ENCODE results near the gene DGKH. TPM values are rescaled to one million over a fixed set of nuclear protein-coding genes. Genes with fewer than 3 reads are reported as not detected.
A peak's percentile ranks its signal among the peaks of the same experiment; 100 is the strongest.
"Not testable (repeated sequence)": the region's sequence is repeated elsewhere in the genome, so short reads cannot be mapped to it uniquely, and the experiment has no call there.

The DGKH gene
- total and polyA plus RNA-seq, 3 experiments from 2014 or later = 2.5 to 10.9 (median 10.2) TPM

- no peaks in the 10 kb centered on the region for H3K27me3 ChIP-seq (ENCODE audit: insufficient read depth, low read length, poor library complexity, severe bottlenecking)
- Mint-ChIP-seq H3K36me3 (peaks cover 3 to 11% (median 10%) of the 10 kb centered on the region in 3 donors), H3K4me1 (peaks cover 8 to 22% (median 16%) of the 10 kb centered on the region in 3 donors), H3K27me3 (no peaks in the 10 kb centered on the region), H3K27ac (no peak overlapping the region), H3K9me3 (no peaks in the 10 kb centered on the region), H3K4me3 (no peak overlapping the region)
- POLR2A ChIA-PET = no interaction called here
- H3K9me3 ChIP-seq (ENCODE audit: low read length) = no peaks in the 10 kb centered on the region
- H3K36me3 ChIP-seq (ENCODE audit: insufficient read depth, low read length) = no peaks in the 10 kb centered on the region
- H3K27ac ChIP-seq (ENCODE audit: low read depth, low read length) = no peak overlapping the region
- H3K4me3 ChIP-seq (ENCODE audit: low read length) = no peak overlapping the region
- CTCF ChIA-PET = no interaction called here
- peaks cover under 1% of the 10 kb centered on the region for H3K4me1 ChIP-seq (ENCODE audit: insufficient read depth, low read length)
- no peak for DNase-seq
These were observed 18.1 kb downstream of the DGKH start for GRCh38 chr13:42066542-42066941.

- ChIA-PET CTCF (no interaction called here), POLR2A (no interaction called here)
- Mint-ChIP-seq H3K36me3 (peaks cover 3 to 11% (median 8%) of the 10 kb centered on the region in 3 donors), H3K4me1 (peaks cover 14 to 38% (median 21%) of the 10 kb centered on the region in 3 donors), H3K27me3 (no peaks in the 10 kb centered on the region), H3K4me3 (no peak overlapping the region), H3K27ac (peak overlapping the region in 1 of 8 donors; percentile 36), H3K9me3 (no peaks in the 10 kb centered on the region)
- no peak for DNase-seq
- Histone ChIP-seq H3K4me3 (ENCODE audit: low read length) (no peak overlapping the region), H3K27ac (ENCODE audit: low read depth, low read length) (no peak overlapping the region), H3K36me3 (ENCODE audit: insufficient read depth, low read length) (no peaks in the 10 kb centered on the region), H3K4me1 (ENCODE audit: insufficient read depth, low read length) (peaks cover 11% of the 10 kb centered on the region), H3K27me3 (ENCODE audit: insufficient read depth, low read length, poor library complexity, severe bottlenecking) (no peaks in the 10 kb centered on the region), H3K9me3 (ENCODE audit: low read length) (no peaks in the 10 kb centered on the region)
These were observed 20.4 kb downstream of the DGKH start for GRCh38 chr13:42068886-42069285.

- H3K9me3 ChIP-seq (ENCODE audit: low read length); H3K27me3 Mint-ChIP-seq; CTCF ChIA-PET; H3K9me3 Mint-ChIP-seq; H3K36me3 ChIP-seq (ENCODE audit: insufficient read depth, low read length); H3K27ac ChIP-seq (ENCODE audit: low read depth, low read length); H3K4me3 ChIP-seq (ENCODE audit: low read length); DNase-seq; POLR2A ChIA-PET; H3K4me3 Mint-ChIP-seq; H3K36me3 Mint-ChIP-seq; H3K27me3 ChIP-seq (ENCODE audit: insufficient read depth, low read length, poor library complexity, severe bottlenecking); H3K27ac Mint-ChIP-seq: not testable (repeated sequence)
- H3K4me1 ChIP-seq (ENCODE audit: insufficient read depth, low read length) = peaks cover 11% of the 10 kb centered on the region
- H3K4me1 Mint-ChIP-seq = peaks cover 19 to 50% (median 30%) of the 10 kb centered on the region in 3 donors
These were observed 22.2 kb downstream of the DGKH start for GRCh38 chr13:42070599-42070998.

- H3K9me3 ChIP-seq (ENCODE audit: low read length); H3K27me3 ChIP-seq (ENCODE audit: insufficient read depth, low read length, poor library complexity, severe bottlenecking); CTCF ChIA-PET; DNase-seq; H3K4me3 Mint-ChIP-seq; H3K36me3 Mint-ChIP-seq; POLR2A ChIA-PET; H3K9me3 Mint-ChIP-seq; H3K4me3 ChIP-seq (ENCODE audit: low read length); H3K27ac ChIP-seq (ENCODE audit: low read depth, low read length); H3K36me3 ChIP-seq (ENCODE audit: insufficient read depth, low read length); H3K27me3 Mint-ChIP-seq: not testable (repeated sequence)
- H3K4me1 ChIP-seq (ENCODE audit: insufficient read depth, low read length) = peaks cover 11% of the 10 kb centered on the region
- peak overlapping the region in 1 of 8 donors; percentile 55 for H3K27ac Mint-ChIP-seq
- peaks cover 21 to 54% (median 33%) of the 10 kb centered on the region in 3 donors for H3K4me1 Mint-ChIP-seq
These were observed 22.7 kb downstream of the DGKH start for GRCh38 chr13:42071179-42071578.

- H3K4me3 ChIP-seq (ENCODE audit: low read length) = no peak overlapping the region
- no peak overlapping the region for H3K27ac ChIP-seq (ENCODE audit: low read depth, low read length)
- peak overlapping the region in 4 of 8 donors; percentile 11 to 67 (median 17) for H3K27ac Mint-ChIP-seq
- ChIA-PET POLR2A (no interaction called here), CTCF (no interaction called here)
- no peak for DNase-seq
- H3K9me3 ChIP-seq (ENCODE audit: low read length) = no peaks in the 10 kb centered on the region
- H3K4me1 ChIP-seq (ENCODE audit: insufficient read depth, low read length) = peaks cover 11% of the 10 kb centered on the region
- H3K4me3 Mint-ChIP-seq = peak overlapping the region in 2 of 7 donors; percentile 9 to 39
- peaks cover 0 to 4% (median 1%) of the 10 kb centered on the region in 3 donors for H3K36me3 Mint-ChIP-seq
- no peaks in the 10 kb centered on the region for H3K27me3 ChIP-seq (ENCODE audit: insufficient read depth, low read length, poor library complexity, severe bottlenecking)
- H3K9me3 Mint-ChIP-seq = no peaks in the 10 kb centered on the region
- no peaks in the 10 kb centered on the region for H3K36me3 ChIP-seq (ENCODE audit: insufficient read depth, low read length)
- no peaks in the 10 kb centered on the region for H3K27me3 Mint-ChIP-seq
- peaks cover 21 to 54% (median 33%) of the 10 kb centered on the region in 3 donors for H3K4me1 Mint-ChIP-seq
These were observed 23.4 kb downstream of the DGKH start for GRCh38 chr13:42071672-42072419.

- H3K36me3 Mint-ChIP-seq = peaks cover 0 to 4% (median 1%) of the 10 kb centered on the region in 3 donors
- ChIA-PET POLR2A (no interaction called here), CTCF (no interaction called here)
- no peak overlapping the region for H3K4me3 Mint-ChIP-seq
- peak overlapping the region in 1 of 8 donors; percentile 15 for H3K27ac Mint-ChIP-seq
- Histone ChIP-seq H3K27ac (ENCODE audit: low read depth, low read length) (no peak overlapping the region), H3K36me3 (ENCODE audit: insufficient read depth, low read length) (no peaks in the 10 kb centered on the region), H3K4me3 (ENCODE audit: low read length) (no peak overlapping the region), H3K9me3 (ENCODE audit: low read length) (no peaks in the 10 kb centered on the region), H3K27me3 (ENCODE audit: insufficient read depth, low read length, poor library complexity, severe bottlenecking) (no peaks in the 10 kb centered on the region), H3K4me1 (ENCODE audit: insufficient read depth, low read length) (peaks cover 11% of the 10 kb centered on the region)
- H3K27me3 Mint-ChIP-seq = no peaks in the 10 kb centered on the region
- peaks cover 21 to 54% (median 33%) of the 10 kb centered on the region in 3 donors for H3K4me1 Mint-ChIP-seq
- H3K9me3 Mint-ChIP-seq = no peaks in the 10 kb centered on the region
- DNase-seq = no peak
These were observed 25.2 kb downstream of the DGKH start for GRCh38 chr13:42073683-42074082.

GRCh38 chr13:42075517-42075916 lies 27.1 kb downstream of the DGKH start:
- ChIA-PET POLR2A (no interaction called here), CTCF (interaction anchor here (1.3 kb wide), 1 partner anchor 36 kb away, joined by 4 read pairs; no protein-coding TSS in a partner anchor)
- H3K4me1 ChIP-seq (ENCODE audit: insufficient read depth, low read length) = peaks cover 11% of the 10 kb centered on the region
- no peak for DNase-seq
- no peak overlapping the region for H3K27ac ChIP-seq (ENCODE audit: low read depth, low read length)
- H3K9me3 ChIP-seq (ENCODE audit: low read length) = no peaks in the 10 kb centered on the region
- Mint-ChIP-seq H3K36me3 (peaks cover 0 to under 1% (median 0%) of the 10 kb centered on the region in 3 donors), H3K27ac (peak overlapping the region in 1 of 8 donors; percentile 18), H3K27me3 (no peaks in the 10 kb centered on the region), H3K4me3 (no peak overlapping the region), H3K4me1 (peaks cover 21 to 50% (median 33%) of the 10 kb centered on the region in 3 donors), H3K9me3 (no peaks in the 10 kb centered on the region)
- no peak overlapping the region for H3K4me3 ChIP-seq (ENCODE audit: low read length)
- H3K36me3 ChIP-seq (ENCODE audit: insufficient read depth, low read length) = no peaks in the 10 kb centered on the region
- no peaks in the 10 kb centered on the region for H3K27me3 ChIP-seq (ENCODE audit: insufficient read depth, low read length, poor library complexity, severe bottlenecking)

- H3K4me3 Mint-ChIP-seq = no peak overlapping the region
- no peaks in the 10 kb centered on the region for H3K9me3 Mint-ChIP-seq
- no peak for DNase-seq
- no peaks in the 10 kb centered on the region for H3K36me3 ChIP-seq (ENCODE audit: insufficient read depth, low read length)
- CTCF ChIA-PET = no interaction called here
- peaks cover 11% of the 10 kb centered on the region for H3K4me1 ChIP-seq (ENCODE audit: insufficient read depth, low read length)
- peaks cover 15 to 42% (median 29%) of the 10 kb centered on the region in 3 donors for H3K4me1 Mint-ChIP-seq
- H3K9me3 ChIP-seq (ENCODE audit: low read length) = no peaks in the 10 kb centered on the region
- no peak overlapping the region for H3K27ac ChIP-seq (ENCODE audit: low read depth, low read length)
- H3K27me3 ChIP-seq (ENCODE audit: insufficient read depth, low read length, poor library complexity, severe bottlenecking) = no peaks in the 10 kb centered on the region
- H3K27ac Mint-ChIP-seq = no peak overlapping the region
- H3K36me3 Mint-ChIP-seq = no peaks in the 10 kb centered on the region
- POLR2A ChIA-PET = no interaction called here
- H3K27me3 Mint-ChIP-seq = no peaks in the 10 kb centered on the region
- no peak overlapping the region for H3K4me3 ChIP-seq (ENCODE audit: low read length)
These were observed 27.9 kb downstream of the DGKH start for GRCh38 chr13:42076309-42076713.
